Nephron progenitor cell (in vitro differentiated cells): ENCODE measurements around the gene CNTN5.

Experiments used
- DNase-seq: peaks from one replicate; pipeline ENCODE4 v3.0.0; 2021
- H3K27ac Mint-ChIP-seq: 2 replicates; pipeline ENCODE4 v1.8.0; 2021; ENCODE audit warnings: mild to moderate bottlenecking, moderate library complexity, mixed read lengths
- H3K27me3 Mint-ChIP-seq: 2 replicates; pipeline ENCODE4 v1.8.0; 2021; ENCODE audit warnings: mild to moderate bottlenecking, low read depth, mixed read lengths; ENCODE audit not compliant: poor library complexity
- H3K36me3 Mint-ChIP-seq: 2 replicates; pipeline ENCODE4 v1.8.0; 2021; ENCODE audit warnings: low read depth, mixed read lengths
- H3K4me1 Mint-ChIP-seq: 2 replicates; pipeline ENCODE4 v1.8.0; 2021; ENCODE audit warnings: mixed read lengths
- H3K4me3 Mint-ChIP-seq: 2 replicates; pipeline ENCODE4 v1.8.0; 2021; ENCODE audit warnings: mild to moderate bottlenecking, moderate library complexity, mixed read lengths
- H3K9me3 Mint-ChIP-seq: 2 replicates; pipeline ENCODE4 v1.8.0; 2021; ENCODE audit warnings: mild to moderate bottlenecking, moderate library complexity, mixed read lengths
- TF ChIP-seq, protein P1 (sequence below): fragments of 200-600 bp; sonication (generic); IDR thresholded peaks from 2 replicates; pipeline ENCODE4 v1.5.0; 2021; ENCODE audit warnings: antibody characterized with exemption

CNTN5 gene

DNA sequence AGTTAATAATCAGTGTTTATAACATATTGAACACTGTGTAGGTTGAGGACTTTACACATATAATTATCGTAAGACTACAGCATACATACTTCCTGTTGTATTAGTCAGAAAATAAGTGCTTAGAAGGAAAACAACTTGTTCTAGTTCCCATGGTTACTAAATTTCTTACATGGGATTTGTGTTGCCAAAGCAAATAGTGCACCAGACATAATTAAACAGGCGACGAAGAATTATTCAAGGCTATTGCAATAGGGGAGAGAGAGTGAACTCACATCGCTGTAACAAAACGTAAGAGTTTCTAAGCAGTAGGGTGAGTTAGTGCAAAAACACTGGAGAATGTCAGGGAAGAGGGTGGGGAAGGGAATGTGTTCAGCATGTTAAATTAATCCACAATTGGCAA, 347.8 kb downstream of the CNTN5 start:
- H3K9me3 Mint-ChIP-seq: no peaks in the 10 kb centered on the region
- TF ChIP-seq, protein P1, sequence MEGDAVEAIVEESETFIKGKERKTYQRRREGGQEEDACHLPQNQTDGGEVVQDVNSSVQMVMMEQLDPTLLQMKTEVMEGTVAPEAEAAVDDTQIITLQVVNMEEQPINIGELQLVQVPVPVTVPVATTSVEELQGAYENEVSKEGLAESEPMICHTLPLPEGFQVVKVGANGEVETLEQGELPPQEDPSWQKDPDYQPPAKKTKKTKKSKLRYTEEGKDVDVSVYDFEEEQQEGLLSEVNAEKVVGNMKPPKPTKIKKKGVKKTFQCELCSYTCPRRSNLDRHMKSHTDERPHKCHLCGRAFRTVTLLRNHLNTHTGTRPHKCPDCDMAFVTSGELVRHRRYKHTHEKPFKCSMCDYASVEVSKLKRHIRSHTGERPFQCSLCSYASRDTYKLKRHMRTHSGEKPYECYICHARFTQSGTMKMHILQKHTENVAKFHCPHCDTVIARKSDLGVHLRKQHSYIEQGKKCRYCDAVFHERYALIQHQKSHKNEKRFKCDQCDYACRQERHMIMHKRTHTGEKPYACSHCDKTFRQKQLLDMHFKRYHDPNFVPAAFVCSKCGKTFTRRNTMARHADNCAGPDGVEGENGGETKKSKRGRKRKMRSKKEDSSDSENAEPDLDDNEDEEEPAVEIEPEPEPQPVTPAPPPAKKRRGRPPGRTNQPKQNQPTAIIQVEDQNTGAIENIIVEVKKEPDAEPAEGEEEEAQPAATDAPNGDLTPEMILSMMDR: no peak
- H3K27ac Mint-ChIP-seq: no peak overlapping the region
- H3K36me3 Mint-ChIP-seq: no peaks in the 10 kb centered on the region
- H3K27me3 Mint-ChIP-seq: peaks cover 4% of the 10 kb centered on the region
- no peak for DNase-seq
- no peaks in the 10 kb centered on the region for H3K4me1 Mint-ChIP-seq
- H3K4me3 Mint-ChIP-seq: no peak overlapping the region

DNA sequence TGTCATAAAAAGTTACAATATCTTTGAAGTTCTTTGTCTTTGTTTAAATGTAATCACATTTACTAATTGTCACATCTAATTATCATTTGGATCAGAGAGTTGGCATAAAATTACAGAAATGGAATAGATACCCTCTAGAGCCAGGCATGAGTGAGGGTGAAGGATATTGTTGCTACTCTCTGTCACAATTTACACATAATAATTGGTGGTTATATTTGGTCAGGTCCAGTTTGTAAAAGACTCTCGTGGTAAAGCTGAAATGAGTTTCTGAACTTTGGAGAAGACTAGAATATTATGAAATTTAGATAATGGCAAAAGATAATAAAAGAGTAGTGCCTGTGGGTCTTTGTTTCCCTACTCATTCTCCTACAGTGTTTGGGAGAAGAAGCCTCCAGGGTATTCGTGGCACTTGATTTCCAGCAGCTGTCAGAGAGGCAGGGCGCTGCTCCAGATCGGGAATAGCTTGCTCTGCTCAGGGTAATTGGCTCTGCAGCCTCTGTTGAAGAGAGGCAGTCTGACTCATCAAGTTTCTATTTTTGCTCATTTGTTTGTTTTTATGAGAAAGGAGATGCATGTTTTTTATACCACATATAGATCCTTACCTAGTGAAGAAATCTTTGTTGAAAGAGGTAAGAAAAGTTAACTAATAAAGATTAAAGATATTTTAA, 349.9 kb downstream of the CNTN5 start:
- Mint-ChIP-seq H3K9me3 (no peaks in the 10 kb centered on the region), H3K27me3 (no peaks in the 10 kb centered on the region), H3K4me3 (no peak overlapping the region), H3K4me1 (no peaks in the 10 kb centered on the region), H3K36me3 (no peaks in the 10 kb centered on the region), H3K27ac (no peak overlapping the region)
- TF ChIP-seq, protein P1: no peak
- DNase-seq: peak; percentile 13

DNA sequence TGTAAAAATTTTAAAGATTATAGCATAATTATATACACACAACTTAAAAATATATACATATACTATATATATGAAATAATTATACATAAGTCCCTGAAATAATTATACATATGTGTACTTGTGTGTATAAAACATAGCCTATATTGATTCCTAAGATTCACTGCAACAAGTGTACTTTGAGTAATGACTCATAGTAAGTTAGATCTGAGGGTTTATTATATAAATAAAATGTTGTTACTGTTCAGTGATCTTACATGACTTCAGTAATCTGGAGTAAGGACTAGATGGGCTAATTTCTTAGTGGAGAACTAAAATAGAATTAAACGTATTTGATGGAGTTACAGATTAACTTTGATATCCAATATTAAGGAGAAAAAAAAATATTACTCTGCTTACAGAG, 350.5 kb downstream of the CNTN5 start:
- H3K4me1 Mint-ChIP-seq: no peaks in the 10 kb centered on the region
- no peak overlapping the region for H3K4me3 Mint-ChIP-seq
- H3K27me3 Mint-ChIP-seq: no peaks in the 10 kb centered on the region
- H3K36me3 Mint-ChIP-seq: no peaks in the 10 kb centered on the region
- TF ChIP-seq, protein P1: no peak
- DNase-seq: no peak
- no peak overlapping the region for H3K27ac Mint-ChIP-seq
- H3K9me3 Mint-ChIP-seq: no peaks in the 10 kb centered on the region

DNA sequence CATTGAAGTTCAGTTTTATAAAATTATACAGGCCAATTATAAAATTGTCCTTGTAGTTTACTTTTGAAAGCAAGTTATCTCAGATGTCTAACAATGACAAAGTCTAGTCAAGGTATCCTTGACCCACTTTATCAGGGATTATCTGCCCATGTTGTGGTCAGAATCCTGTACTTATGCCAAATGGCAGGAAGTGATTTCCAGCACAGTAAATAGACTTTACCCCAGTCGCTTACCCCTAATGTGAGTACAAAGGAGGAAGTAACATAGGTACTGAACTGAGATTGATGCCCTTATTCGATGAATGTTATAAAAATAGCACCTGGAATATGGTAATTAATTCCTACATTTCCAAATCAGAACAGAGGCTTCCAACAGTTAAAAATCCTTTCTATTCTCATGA, 355.7 kb downstream of the CNTN5 start:
- H3K4me1 Mint-ChIP-seq: no peaks in the 10 kb centered on the region
- DNase-seq: no peak
- TF ChIP-seq, protein P1: no peak
- H3K4me3 Mint-ChIP-seq: no peak overlapping the region
- H3K27me3 Mint-ChIP-seq: no peaks in the 10 kb centered on the region
- H3K9me3 Mint-ChIP-seq: no peaks in the 10 kb centered on the region
- H3K27ac Mint-ChIP-seq: no peak overlapping the region
- no peaks in the 10 kb centered on the region for H3K36me3 Mint-ChIP-seq

DNA sequence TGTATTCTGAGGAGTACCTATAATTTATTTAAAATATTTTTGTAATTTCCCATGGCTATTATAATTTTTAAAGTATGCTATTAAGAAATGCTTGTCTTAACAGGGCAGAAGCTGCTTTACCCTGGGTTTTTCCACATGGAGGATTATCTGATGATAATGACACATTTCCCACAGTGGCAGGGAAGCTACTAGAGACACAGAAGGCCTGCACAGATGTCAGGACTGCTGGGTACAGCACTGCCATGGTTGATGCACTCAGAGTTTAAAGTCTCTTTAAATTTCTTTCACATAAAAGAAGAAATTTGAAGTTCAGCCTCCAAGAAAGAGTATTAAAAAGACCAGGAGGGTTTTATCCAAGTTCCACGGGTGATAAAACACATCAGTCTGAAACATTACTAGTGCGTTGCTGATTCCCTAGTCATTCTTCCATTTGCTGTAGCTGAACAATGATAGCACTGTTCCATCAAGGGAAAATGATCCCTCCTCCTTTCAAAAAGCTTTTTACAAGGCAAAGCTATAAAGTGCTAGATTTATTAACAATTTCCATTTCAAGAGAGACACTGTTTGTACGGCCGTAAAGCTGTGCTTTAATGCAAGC, 363.0 kb downstream of the CNTN5 start:
- Mint-ChIP-seq H3K27ac (no peak overlapping the region), H3K9me3 (no peaks in the 10 kb centered on the region), H3K4me3 (no peak overlapping the region), H3K36me3 (no peaks in the 10 kb centered on the region), H3K27me3 (no peaks in the 10 kb centered on the region), H3K4me1 (no peaks in the 10 kb centered on the region)
- TF ChIP-seq, protein P1: no peak
- DNase-seq: no peak

DNA sequence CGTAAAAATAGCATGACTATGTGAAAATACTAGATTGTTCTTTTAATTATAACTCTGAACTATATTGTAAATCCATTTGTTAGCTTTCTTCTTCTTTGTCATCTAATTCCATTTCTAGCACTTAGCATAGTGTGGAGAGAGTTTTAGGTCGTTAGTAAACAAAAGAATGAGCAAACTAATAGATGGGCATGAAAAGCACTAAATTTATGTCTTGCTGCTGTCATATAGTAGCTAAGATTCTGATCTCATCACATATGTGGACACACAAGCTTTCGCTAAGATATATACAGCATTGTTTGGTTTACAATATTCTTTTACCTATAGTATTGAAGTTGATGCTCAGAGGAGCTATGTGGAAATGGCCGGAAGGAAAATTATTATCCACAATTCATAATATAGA, 370.5 kb downstream of the CNTN5 start:
- no peaks in the 10 kb centered on the region for H3K36me3 Mint-ChIP-seq
- H3K4me1 Mint-ChIP-seq: no peaks in the 10 kb centered on the region
- H3K4me3 Mint-ChIP-seq: no peak overlapping the region
- H3K9me3 Mint-ChIP-seq: no peaks in the 10 kb centered on the region
- H3K27ac Mint-ChIP-seq: no peak overlapping the region
- H3K27me3 Mint-ChIP-seq: peaks cover 3% of the 10 kb centered on the region
- DNase-seq: no peak
- TF ChIP-seq, protein P1: no peak
